Brain microvascular endothelial cell (primary cell): Measurements from ENCODE around the gene ESRRB.

Experiments used
- DNase-seq: peaks from one replicate; pipeline ENCODE4 v3.0.0-alpha.2; 2020
- H3K27ac ChIP-seq: fragments of 250-450 bp; sonication (Bioruptor Pico); 2 replicates; pipeline ENCODE4 v1.5.1; 2020; ENCODE audit warnings: mild to moderate bottlenecking, moderate library complexity
- H3K27me3 ChIP-seq: fragments of 250-450 bp; sonication (Bioruptor Pico); replicated peaks from 2 replicates; pipeline ENCODE4 v1.5.1; 2020; ENCODE audit warnings: mild to moderate bottlenecking
- H3K36me3 ChIP-seq: fragments of 250-450 bp; sonication (Bioruptor Pico); replicated peaks from 2 replicates; pipeline ENCODE4 v1.5.1; 2020; ENCODE audit warnings: mild to moderate bottlenecking
- H3K4me3 ChIP-seq: 2 replicates; pipeline ENCODE4 v1.5.1; 2011; ENCODE audit warnings: low read depth, mild to moderate bottlenecking, control low read depth, low read length, moderate library complexity
- in situ Hi-C: cut with HindIII; loops from 2 replicates; pipeline ENCODE4 v1.10.0; 2017; ENCODE audit warnings: low sequenced_read_pairs, low pct_ligation_motif_present
- TF ChIP-seq, protein P1 (sequence below): IDR thresholded peaks from 2 replicates; pipeline ENCODE4 v1.5.1; 2011; ENCODE audit warnings: low read depth, mild to moderate bottlenecking, moderate library complexity, low read length, control low read depth, inconsistent platforms; ENCODE audit errors: missing control alignments

The ESRRB gene

DNA sequence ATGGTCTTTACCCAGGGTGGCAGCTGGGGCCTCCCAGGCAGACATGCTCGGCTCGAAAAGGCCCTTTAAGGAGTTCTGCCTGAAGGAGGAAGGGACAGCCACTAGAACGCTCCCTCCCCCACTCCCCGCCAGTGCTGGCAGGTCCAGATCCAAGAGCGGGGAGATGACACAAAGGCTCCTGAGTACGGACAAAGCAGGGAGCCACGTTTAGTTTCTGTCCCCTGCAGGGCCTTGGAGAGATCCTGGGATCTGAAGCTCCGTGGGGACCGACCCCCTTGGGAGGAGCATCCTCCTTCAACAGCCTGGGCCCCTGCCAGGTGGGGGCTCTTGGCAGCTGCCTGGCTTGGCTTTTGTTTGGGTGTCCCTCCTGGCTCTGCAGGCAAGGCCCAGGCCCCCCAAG, 89.7 kb downstream of the ESRRB start:
- in situ Hi-C loops: no loop called here
- Histone ChIP-seq H3K4me3 (no peak overlapping the region), H3K27ac (no peak overlapping the region), H3K36me3 (no peaks in the 10 kb centered on the region), H3K27me3 (no peaks in the 10 kb centered on the region)
- no peak for DNase-seq
- TF ChIP-seq, protein P1, sequence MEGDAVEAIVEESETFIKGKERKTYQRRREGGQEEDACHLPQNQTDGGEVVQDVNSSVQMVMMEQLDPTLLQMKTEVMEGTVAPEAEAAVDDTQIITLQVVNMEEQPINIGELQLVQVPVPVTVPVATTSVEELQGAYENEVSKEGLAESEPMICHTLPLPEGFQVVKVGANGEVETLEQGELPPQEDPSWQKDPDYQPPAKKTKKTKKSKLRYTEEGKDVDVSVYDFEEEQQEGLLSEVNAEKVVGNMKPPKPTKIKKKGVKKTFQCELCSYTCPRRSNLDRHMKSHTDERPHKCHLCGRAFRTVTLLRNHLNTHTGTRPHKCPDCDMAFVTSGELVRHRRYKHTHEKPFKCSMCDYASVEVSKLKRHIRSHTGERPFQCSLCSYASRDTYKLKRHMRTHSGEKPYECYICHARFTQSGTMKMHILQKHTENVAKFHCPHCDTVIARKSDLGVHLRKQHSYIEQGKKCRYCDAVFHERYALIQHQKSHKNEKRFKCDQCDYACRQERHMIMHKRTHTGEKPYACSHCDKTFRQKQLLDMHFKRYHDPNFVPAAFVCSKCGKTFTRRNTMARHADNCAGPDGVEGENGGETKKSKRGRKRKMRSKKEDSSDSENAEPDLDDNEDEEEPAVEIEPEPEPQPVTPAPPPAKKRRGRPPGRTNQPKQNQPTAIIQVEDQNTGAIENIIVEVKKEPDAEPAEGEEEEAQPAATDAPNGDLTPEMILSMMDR: no peak

DNA sequence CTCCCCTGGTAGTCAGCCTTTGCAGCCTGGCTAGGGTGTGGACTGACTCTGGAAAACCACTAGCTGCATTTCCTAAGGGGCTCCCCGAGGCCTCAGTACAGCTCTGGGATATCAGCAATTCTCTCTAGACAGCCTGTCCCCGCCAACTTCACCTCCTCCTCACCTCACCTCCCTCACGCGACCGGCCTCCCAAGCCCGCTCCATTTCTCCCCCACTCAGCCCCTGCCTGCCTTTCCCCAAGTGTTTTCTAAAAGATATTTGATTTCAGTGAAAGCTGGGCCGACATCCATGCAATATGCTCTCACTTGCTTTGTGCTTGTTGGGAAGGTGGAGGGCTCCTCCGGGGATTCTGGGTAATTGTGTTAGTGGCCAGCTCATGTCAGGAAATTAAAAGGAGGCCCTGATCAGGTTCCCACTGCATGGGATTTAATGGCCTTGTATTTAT, 91.8 kb downstream of the ESRRB start:
- H3K4me3 ChIP-seq: no peak overlapping the region
- DNase-seq: no peak
- H3K36me3 ChIP-seq: no peaks in the 10 kb centered on the region
- no peaks in the 10 kb centered on the region for H3K27me3 ChIP-seq
- TF ChIP-seq, protein P1: no peak
- in situ Hi-C loops: no loop called here
- H3K27ac ChIP-seq: no peak overlapping the region

DNA sequence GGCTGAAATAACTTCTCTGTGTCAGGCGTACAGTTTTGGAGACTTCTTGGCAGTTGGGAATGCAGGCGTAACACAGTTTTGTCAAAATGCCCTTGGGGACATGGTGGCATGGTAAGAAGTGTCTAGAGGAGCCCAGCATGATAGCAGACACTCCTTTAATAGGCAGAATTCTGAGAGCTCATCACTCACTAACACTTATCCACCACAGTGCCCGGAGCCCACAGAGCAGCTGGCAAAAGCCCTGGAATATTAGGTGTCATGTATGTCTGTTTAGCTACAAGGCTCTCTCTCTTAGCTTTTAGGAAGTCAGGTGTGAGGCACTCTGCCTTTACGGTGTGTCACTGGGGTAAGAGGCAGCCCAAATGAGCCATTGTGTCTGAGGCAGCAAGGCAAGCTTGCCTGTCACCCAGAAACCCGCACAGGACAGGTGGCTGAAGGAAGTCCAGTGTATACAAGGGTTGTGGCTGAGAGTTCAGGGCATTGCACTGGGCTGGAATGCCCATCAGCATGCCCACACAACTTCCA, 96.3 kb downstream of the ESRRB start:
- H3K27me3 ChIP-seq: no peaks in the 10 kb centered on the region
- H3K4me3 ChIP-seq: no peak overlapping the region
- TF ChIP-seq, protein P1: no peak
- H3K27ac ChIP-seq: no peak overlapping the region
- DNase-seq: no peak
- in situ Hi-C loops: no loop called here
- H3K36me3 ChIP-seq: no peaks in the 10 kb centered on the region

DNA sequence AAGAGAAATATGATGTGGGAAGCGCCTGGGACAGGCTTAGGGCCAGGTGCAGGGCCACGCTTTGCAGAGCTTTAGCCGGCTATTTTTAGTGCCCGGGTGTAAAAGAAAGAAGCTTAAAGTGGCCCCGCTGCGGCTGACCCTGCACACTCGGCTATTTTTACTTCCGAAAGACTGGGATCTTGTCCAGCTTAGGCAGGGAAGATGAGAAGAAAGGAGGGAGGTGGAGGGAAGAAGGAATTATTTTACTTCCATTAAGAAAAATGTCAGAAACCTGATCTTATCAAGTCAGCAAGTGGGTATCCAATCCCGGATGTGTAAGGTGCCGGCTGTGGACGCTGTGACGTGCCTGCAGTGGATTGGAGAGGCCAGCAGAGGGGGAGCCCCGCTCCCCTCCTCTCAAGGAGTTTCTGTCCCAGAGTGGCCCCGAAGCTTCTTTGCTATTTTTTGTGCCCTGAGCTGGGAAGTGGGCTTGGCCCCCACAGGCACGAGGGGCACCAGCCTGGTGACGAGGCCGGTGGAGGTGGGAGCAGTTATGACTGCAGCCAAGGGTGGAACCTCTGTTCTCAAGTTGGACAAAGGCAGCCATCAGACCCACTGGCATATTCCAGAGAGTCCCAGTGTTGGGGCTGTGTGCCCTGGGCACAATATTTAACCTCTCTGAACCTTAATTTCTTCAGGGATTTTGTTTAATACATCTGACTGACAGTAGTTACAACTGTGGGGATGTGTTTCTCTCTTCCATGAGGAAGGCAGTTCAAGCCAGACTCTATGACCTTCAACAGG, 97.7 kb downstream of the ESRRB start:
- Histone ChIP-seq H3K36me3 (no peaks in the 10 kb centered on the region), H3K27me3 (no peaks in the 10 kb centered on the region), H3K27ac (no peak overlapping the region), H3K4me3 (no peak overlapping the region)
- in situ Hi-C loops: no loop called here
- no peak for DNase-seq
- TF ChIP-seq, protein P1: peak; percentile 10

DNA sequence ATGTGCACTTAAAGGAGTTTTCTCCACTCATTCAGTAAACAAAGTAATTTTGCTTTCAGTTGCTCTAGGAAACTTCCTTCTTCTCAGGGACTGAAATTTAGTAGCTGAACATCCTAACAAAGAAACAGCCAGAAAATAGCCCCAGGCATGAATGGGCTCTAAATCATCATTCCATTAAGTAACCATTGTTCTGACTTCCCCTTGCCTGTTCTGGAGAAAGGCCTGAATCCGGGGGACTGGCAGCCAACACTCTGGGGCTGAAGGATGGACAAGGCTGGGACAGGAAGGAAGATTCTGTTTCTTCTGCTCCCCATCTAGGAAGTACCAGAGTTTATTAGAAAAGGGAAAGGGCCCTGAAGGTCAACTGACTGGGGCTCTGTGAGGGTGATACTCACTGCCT, 104.5 kb downstream of the ESRRB start:
- no peak for DNase-seq
- TF ChIP-seq, protein P1: no peak
- Histone ChIP-seq H3K36me3 (no peaks in the 10 kb centered on the region), H3K27me3 (no peaks in the 10 kb centered on the region), H3K27ac (no peak overlapping the region), H3K4me3 (no peak overlapping the region)
- in situ Hi-C loops: no loop called here
